Spleen (tissue), 11 donors: ENCODE results near the gene HECW1. TPM values are rescaled to one million over a fixed set of nuclear protein-coding genes. Genes with fewer than 3 reads are reported as not detected.
"Not testable (repeated sequence)": the region's sequence is repeated elsewhere in the genome, so short reads cannot be mapped to it uniquely, and the experiment has no call there.

ENCODE experiments used
- DNase-seq: peaks from one replicate; pipeline ENCODE4 v3.0.0-alpha.2; 2020
- H3K27ac ChIP-seq, 8 donors: fragments of 200-600 bp; sonication (generic) in 7 of 8; 1 replicate in 4 of 8; 2 replicates in 4 of 8; pipeline versions ENCODE4 v1.5.0 to v1.8.0; 2016 to 2021; ENCODE audit warnings: inconsistent platforms in 4 of 8, mild to moderate bottlenecking in 4 of 8, moderate library complexity in 1 of 8
- H3K27me3 ChIP-seq, 7 donors: fragments of 200-600 bp; sonication (generic) in 6 of 7; replicated peaks in 1 of 7; 1 replicate in 4 of 7; 2 replicates in 3 of 7; pipeline versions ENCODE4 v1.5.0 to v1.8.0; 2016 to 2021; ENCODE audit warnings: inconsistent platforms in 3 of 7, mild to moderate bottlenecking in 1 of 7
- H3K36me3 ChIP-seq, 6 donors: fragments of 200-600 bp; sonication (generic) in 5 of 6; 1 replicate in 4 of 6; 2 replicates in 2 of 6; pipeline versions ENCODE4 v1.5.0 to v1.8.0; 2016 to 2021; ENCODE audit warnings: inconsistent platforms in 2 of 6
- H3K4me1 ChIP-seq, 6 donors: fragments of 200-600 bp; sonication (generic) in 5 of 6; 1 replicate in 3 of 6; 2 replicates in 3 of 6; pipeline versions ENCODE4 v1.5.0 to v1.8.0; 2016 to 2021; ENCODE audit warnings: inconsistent platforms in 3 of 6
- H3K4me3 ChIP-seq, 8 donors: fragments of 200-600 bp; sonication (generic) in 7 of 8; 1 replicate in 4 of 8; 2 replicates in 4 of 8; pipeline versions ENCODE4 v1.5.0 to v1.8.0; 2016 to 2021; ENCODE audit warnings: inconsistent platforms in 4 of 8, mild to moderate bottlenecking in 4 of 8, moderate library complexity in 2 of 8
- H3K9me3 ChIP-seq, 8 donors: fragments of 200-600 bp; sonication (generic) in 7 of 8; 1 replicate in 4 of 8; 2 replicates in 4 of 8; pipeline versions ENCODE4 v1.5.0 to v1.8.0; 2016 to 2021; ENCODE audit warnings: inconsistent platforms in 4 of 8
- POLR2A ChIP-seq, 3 donors: fragments of 450-650 bp; IDR thresholded peaks; one replicate each; pipeline ENCODE4 v1.5.1; 2017; ENCODE audit warnings: antibody characterized with exemption in 3 of 3, mild to moderate bottlenecking in 1 of 3
- POLR2AphosphoS5 ChIP-seq, 3 donors: sonication (generic); formaldehyde crosslinking; IDR thresholded peaks; one replicate each; pipeline ENCODE4 v1.5.1; 2017; ENCODE audit warnings: antibody characterized with exemption in 3 of 3
- WGBS, 5 donors: extraction: QIAGEN DNeasy Blood & Tissue Kit in 3 of 5; methylation state at CpG; one replicate each; pipeline versions ENCODE4 v1.1.5 to v1.1.7; 2013 to 2018; 5-methylcytosine and 5-hydroxymethylcytosine counted together
- intact Hi-C: fragments of 100-400 bp; cut with DNase I; formaldehyde crosslinking; loops from one replicate; pipeline ENCODE4 v1.15.0; 2023; ENCODE audit warnings: low total_unique reads
- polyA plus RNA-seq, 3 donors: library from polyadenylated mRNA; stranded (reverse); fragments of 200-250 nt; gene quantifications; one replicate each; pipeline ENCODE4 v1.2.1, GENCODE V29; 2013
- total RNA-seq, 7 donors: library from RNA; depleted of rRNA in 3 of 7; stranded (reverse); fragments of >200 nt in 3 of 7; fragmentation: NEBNext Ultra II Directional in 4 of 7; extraction: Animal tissue kit (Norgen Biotek cat#: 25700) in 4 of 7; gene quantifications; one replicate each; pipeline versions ENCODE4 v1.1.0 to v1.2.1, GENCODE V29; 2016 to 2021
- TF ChIP-seq, protein P1 (sequence below), 11 experiments: fragments of 200-600 bp in 7 of 11; fragments of 450-650 bp in 4 of 11; sonication (generic) in 4 of 11; IDR thresholded peaks in 8 of 11; conservative IDR thresholded peaks in 3 of 11; 1 replicate in 7 of 11; 2 replicates in 4 of 11; pipeline versions ENCODE4 v1.4.0 to v1.8.0; 2016 to 2021; ENCODE audit warnings: antibody characterized with exemption in 11 of 11, inconsistent platforms in 4 of 11, mild to moderate bottlenecking in 1 of 11
- donor health status: healthy with polysubstance abuse.
- donor health status: DM: no; HTN: no; CAD: no; lungs with moderate emphysema.
- donor health status: DM: no; HTN: no; CAD: no.
- donor health status: Bipolar disorder and iron deficiency.
- donor health status: healthy.
- donor health status: DM: no; HTN: no; CAD: no.
- donor health status: DM: yes; HTN: yes; CAD: no.

The HECW1 gene
- total and polyA plus RNA-seq, 10 donors: 0.03 to 1.5 (median 0.40) TPM; not detected in 1

DNA sequence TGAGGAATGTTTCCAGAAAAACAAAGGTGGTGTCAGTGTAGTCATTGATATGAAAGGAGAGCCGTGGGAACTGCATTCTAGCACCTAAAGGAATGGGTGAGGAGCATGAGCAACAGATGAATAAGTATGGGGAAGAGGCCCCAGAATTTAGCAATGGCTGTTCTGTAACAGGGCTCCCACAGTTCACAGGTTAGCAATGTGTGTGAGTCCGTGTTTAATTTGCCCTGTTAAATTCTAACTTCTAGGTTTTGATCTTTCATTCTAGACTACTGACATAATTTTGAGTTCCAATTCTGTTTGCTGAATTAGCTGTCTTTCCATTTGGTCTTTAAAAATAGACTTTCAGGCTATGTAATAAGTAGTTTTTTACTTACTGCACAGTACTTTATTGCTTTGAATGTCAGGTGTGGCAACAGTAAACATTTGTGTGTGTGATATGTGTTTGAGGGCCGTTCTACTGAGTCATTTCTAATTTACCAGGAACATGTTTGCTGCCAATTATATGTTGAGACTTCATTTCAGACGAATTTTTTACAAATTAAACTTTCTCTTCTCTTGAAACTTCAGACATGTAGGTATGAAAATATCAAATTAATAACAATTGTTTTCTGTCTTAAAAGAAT lies 479.2 kb downstream of the HECW1 start:
- Histone ChIP-seq H3K9me3 (no peaks in the 10 kb centered on the region), H3K4me3 (peak overlapping the region in 1 of 8 donors; percentile 10), H3K4me1 (peaks cover 33 to 100% (median 92%) of the 10 kb centered on the region in 6 donors), H3K36me3 (peaks cover 0 to 18% (median 8%) of the 10 kb centered on the region in 6 donors), H3K27me3 (no peaks in the 10 kb centered on the region), H3K27ac (peak overlapping the region in 5 of 8 donors; percentile 4 to 52 (median 26))
- TF ChIP-seq POLR2A (IDR thresholded peaks at IDR 0.05) (no peak), POLR2AphosphoS5 (IDR thresholded peaks at IDR 0.05) (no peak)
- TF ChIP-seq, protein P1, sequence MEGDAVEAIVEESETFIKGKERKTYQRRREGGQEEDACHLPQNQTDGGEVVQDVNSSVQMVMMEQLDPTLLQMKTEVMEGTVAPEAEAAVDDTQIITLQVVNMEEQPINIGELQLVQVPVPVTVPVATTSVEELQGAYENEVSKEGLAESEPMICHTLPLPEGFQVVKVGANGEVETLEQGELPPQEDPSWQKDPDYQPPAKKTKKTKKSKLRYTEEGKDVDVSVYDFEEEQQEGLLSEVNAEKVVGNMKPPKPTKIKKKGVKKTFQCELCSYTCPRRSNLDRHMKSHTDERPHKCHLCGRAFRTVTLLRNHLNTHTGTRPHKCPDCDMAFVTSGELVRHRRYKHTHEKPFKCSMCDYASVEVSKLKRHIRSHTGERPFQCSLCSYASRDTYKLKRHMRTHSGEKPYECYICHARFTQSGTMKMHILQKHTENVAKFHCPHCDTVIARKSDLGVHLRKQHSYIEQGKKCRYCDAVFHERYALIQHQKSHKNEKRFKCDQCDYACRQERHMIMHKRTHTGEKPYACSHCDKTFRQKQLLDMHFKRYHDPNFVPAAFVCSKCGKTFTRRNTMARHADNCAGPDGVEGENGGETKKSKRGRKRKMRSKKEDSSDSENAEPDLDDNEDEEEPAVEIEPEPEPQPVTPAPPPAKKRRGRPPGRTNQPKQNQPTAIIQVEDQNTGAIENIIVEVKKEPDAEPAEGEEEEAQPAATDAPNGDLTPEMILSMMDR (IDR thresholded peaks at IDR 0.05 in 8 of 11, conservative IDR thresholded peaks at IDR 0.05 in 3 of 11): no peak
- intact Hi-C loops: no loop called here
- DNase-seq: no peak
- 44 to 57% (median 47%) methylated on average over 4 of the region's 4 CpGs for WGBS, 5 donors

DNA sequence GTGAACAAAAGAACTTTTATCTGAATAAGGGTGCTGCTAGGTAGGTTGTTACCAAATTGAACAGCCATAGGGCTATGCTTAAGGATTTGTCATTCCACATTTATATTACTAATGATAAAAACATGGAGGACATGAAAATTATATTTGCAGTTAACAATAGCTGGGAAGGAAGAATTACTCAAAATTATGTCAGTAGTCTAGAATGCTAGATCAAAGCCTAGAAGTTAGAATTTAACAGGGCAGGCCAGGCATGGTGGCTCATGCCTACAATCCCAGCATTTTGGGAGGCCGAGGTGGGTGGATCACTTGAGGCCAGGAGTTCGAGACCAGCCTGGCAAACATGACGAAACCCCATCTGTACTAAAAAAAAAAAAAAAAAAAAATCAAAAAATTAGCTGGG lies 479.9 kb downstream of the HECW1 start:
- intact Hi-C loops: no loop called here
- peaks cover 30 to 100% (median 86%) of the 10 kb centered on the region in 6 donors for H3K4me1 ChIP-seq
- WGBS, 5 donors: 84 to 88% (median 87%) methylated on average over 3 of the region's 3 CpGs

DNA sequence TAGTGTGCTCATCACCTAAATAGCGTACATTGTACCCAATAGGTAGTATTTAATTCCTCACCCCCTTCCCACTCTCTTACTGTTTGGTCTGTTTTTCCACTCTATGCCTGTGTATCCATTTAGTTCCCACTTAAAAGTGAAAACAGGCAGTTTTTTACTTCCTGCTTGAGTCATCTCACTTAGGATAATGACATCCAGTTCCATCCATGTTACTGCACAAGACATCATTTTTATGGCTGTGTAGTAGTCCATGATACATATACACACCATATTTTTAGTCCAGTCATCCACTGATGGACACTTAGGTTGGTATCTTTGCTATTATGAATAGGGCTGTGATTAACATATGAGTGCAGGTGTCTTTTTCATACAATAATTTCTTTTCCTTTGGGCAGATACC lies 480.6 kb downstream of the HECW1 start:
- H3K36me3 ChIP-seq: peaks cover 0 to 32% (median 21%) of the 10 kb centered on the region in 6 donors
- peak overlapping the region in 1 of 8 donors; percentile 2 for H3K4me3 ChIP-seq
- peaks cover 24 to 100% (median 81%) of the 10 kb centered on the region in 6 donors for H3K4me1 ChIP-seq
- TF ChIP-seq POLR2A (IDR thresholded peaks at IDR 0.05): no peak
- TF ChIP-seq POLR2AphosphoS5 (IDR thresholded peaks at IDR 0.05): no peak
- TF ChIP-seq, protein P1 (IDR thresholded peaks at IDR 0.05 in 8 of 11, conservative IDR thresholded peaks at IDR 0.05 in 3 of 11): no peak
- 88 to 100% (median 94%) methylated on average over 1 of the region's 1 CpG for WGBS, 5 donors
- H3K9me3 ChIP-seq: no peaks in the 10 kb centered on the region
- DNase-seq: no peak
- intact Hi-C loops: no loop called here
- peak overlapping the region in 2 of 8 donors; percentile 29 to 52 for H3K27ac ChIP-seq
- H3K27me3 ChIP-seq: no peaks in the 10 kb centered on the region

More for the DNA sequence above, 479.9 kb downstream of the HECW1 start:
- no peak for DNase-seq
- Histone ChIP-seq H3K27me3 (no peaks in the 10 kb centered on the region), H3K9me3 (no peaks in the 10 kb centered on the region), H3K36me3 (peaks cover 0 to 25% (median 15%) of the 10 kb centered on the region in 6 donors), H3K27ac (peak overlapping the region in 3 of 8 donors; percentile 6 to 52 (median 50)), H3K4me3 (no peak overlapping the region)
- TF ChIP-seq POLR2AphosphoS5 (IDR thresholded peaks at IDR 0.05): no peak
- TF ChIP-seq, protein P1 (IDR thresholded peaks at IDR 0.05 in 8 of 11, conservative IDR thresholded peaks at IDR 0.05 in 3 of 11): no peak
- no peak for TF ChIP-seq POLR2A (IDR thresholded peaks at IDR 0.05)

DNA sequence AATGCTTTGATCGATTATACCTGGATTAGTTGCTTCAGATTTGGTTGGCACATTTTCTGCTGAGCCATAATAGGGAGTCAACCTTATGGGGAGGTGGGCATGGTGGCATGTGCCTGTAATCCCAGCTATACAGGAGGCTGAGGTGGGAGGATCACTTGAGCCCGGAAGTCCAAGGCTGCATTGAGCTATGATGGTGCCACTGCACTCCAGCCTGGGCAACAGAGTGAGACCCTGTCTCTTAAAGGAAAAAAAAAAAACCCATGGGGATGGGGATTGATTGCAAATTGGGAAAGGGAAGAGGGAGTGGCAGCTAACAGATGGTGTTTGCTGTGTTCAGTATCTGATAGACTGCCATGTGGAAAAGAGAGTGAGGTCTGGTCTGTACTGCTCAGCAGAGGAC lies 481.6 kb downstream of the HECW1 start:
- H3K36me3 ChIP-seq: peaks cover 0 to 42% (median 31%) of the 10 kb centered on the region in 6 donors
- no peak for DNase-seq
- intact Hi-C loops: no loop called here
- TF ChIP-seq, protein P1 (IDR thresholded peaks at IDR 0.05 in 8 of 11, conservative IDR thresholded peaks at IDR 0.05 in 3 of 11): no peak
- TF ChIP-seq POLR2A (IDR thresholded peaks at IDR 0.05) (no peak), POLR2AphosphoS5 (IDR thresholded peaks at IDR 0.05) (no peak)
- H3K27ac ChIP-seq: peak overlapping the region in 1 of 8 donors; percentile 30
- H3K9me3 ChIP-seq: no peaks in the 10 kb centered on the region
- no peak overlapping the region for H3K4me3 ChIP-seq
- WGBS, 5 donors: 74 to 87% (median 76%) methylated on average over 2 of the region's 2 CpGs
- peaks cover 16 to 100% (median 76%) of the 10 kb centered on the region in 6 donors for H3K4me1 ChIP-seq
- no peaks in the 10 kb centered on the region for H3K27me3 ChIP-seq

DNA sequence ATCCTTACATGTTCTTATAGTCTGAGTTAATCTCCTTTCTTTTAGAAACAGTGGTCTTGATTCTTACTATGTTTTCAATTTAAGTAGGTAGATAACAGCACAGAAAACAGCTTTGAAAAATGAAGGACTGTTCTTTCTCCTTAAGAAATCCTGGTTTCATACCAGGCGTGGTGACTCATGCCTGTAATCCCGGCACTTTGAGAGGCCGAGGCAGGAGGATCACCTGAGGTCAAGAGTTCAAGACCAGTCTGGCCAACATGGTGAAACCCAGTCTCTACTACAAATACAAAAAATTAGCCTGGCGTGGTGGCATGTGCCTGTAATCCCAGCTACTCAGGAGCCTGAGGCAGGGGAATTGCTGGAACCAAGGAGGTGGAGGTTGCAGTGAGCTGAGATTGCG lies 484.0 kb downstream of the HECW1 start:
- Histone ChIP-seq H3K4me1 (peaks cover 9 to 100% (median 66%) of the 10 kb centered on the region in 6 donors), H3K36me3 (peaks cover 0 to 58% (median 43%) of the 10 kb centered on the region in 6 donors)
- intact Hi-C loops, H3K27me3 ChIP-seq, H3K4me3 ChIP-seq, H3K9me3 ChIP-seq, H3K27ac ChIP-seq, DNase-seq: not testable (repeated sequence)
- 85 to 92% (median 89%) methylated on average over 5 of the region's 5 CpGs for WGBS, 5 donors
